Stimulated activated CD8-positive, alpha-beta memory T cell treated with anti-CD3 and anti-CD28 coated beads, Interleukin-15, amount 100 ng/mL, for 4 hours (primary cell): ENCODE results near the gene SLIT2.

Experiments
- DNase-seq, 2 donors: peaks; one replicate each; pipeline ENCODE4 v3.0.0-alpha.2; 2020; ENCODE audit warnings: low read depth in 2 of 2

Gene SLIT2

GRCh38 chr4:20266215-20267082, 14.7 kb downstream of the SLIT2 start:
- DNase-seq = no peak

- DNase-seq = no peak
Observed at GRCh38 chr4:20268028-20268427, 16.3 kb downstream of the SLIT2 start.

- no peak for DNase-seq
Observed at GRCh38 chr4:20269320-20269719, 17.6 kb downstream of the SLIT2 start.

- DNase-seq = no peak
Observed at GRCh38 chr4:20271950-20272349, 20.2 kb downstream of the SLIT2 start.

- no peak for DNase-seq
Observed at GRCh38 chr4:20272411-20272872, 20.7 kb downstream of the SLIT2 start.

GRCh38 chr4:20273793-20274192, 22.1 kb downstream of the SLIT2 start:
- DNase-seq = no peak

- DNase-seq = no peak
Observed at GRCh38 chr4:20276848-20277247, 25.1 kb downstream of the SLIT2 start.

GRCh38 chr4:20278195-20278594, 26.5 kb downstream of the SLIT2 start:
- no peak for DNase-seq

- DNase-seq = no peak
Observed at GRCh38 chr4:20279381-20279780, 27.7 kb downstream of the SLIT2 start.

GRCh38 chr4:20281453-20281852, 29.7 kb downstream of the SLIT2 start:
- no peak for DNase-seq

- DNase-seq = no peak
Observed at GRCh38 chr4:20283039-20283438, 31.3 kb downstream of the SLIT2 start.

- no peak for DNase-seq
Observed at GRCh38 chr4:20284990-20285389, 33.3 kb downstream of the SLIT2 start.

- DNase-seq = no peak
Observed at GRCh38 chr4:20287246-20287645, 35.5 kb downstream of the SLIT2 start.

- no peak for DNase-seq
Observed at GRCh38 chr4:20288047-20288650, 36.4 kb downstream of the SLIT2 start.

- DNase-seq = no peak
Observed at GRCh38 chr4:20288846-20289512, 37.3 kb downstream of the SLIT2 start.

GRCh38 chr4:20289782-20290181, 38.1 kb downstream of the SLIT2 start:
- no peak for DNase-seq

GRCh38 chr4:20292739-20293138, 41.0 kb downstream of the SLIT2 start:
- DNase-seq = no peak

- no peak for DNase-seq
Observed at GRCh38 chr4:20297261-20297660, 45.6 kb downstream of the SLIT2 start.

GRCh38 chr4:20297783-20298182, 46.1 kb downstream of the SLIT2 start:
- no peak for DNase-seq

GRCh38 chr4:20298455-20298854, 46.8 kb downstream of the SLIT2 start:
- DNase-seq = no peak

GRCh38 chr4:20298986-20299385, 47.3 kb downstream of the SLIT2 start:
- no peak for DNase-seq

- no peak for DNase-seq
Observed at GRCh38 chr4:20299515-20299914, 47.8 kb downstream of the SLIT2 start.

GRCh38 chr4:20301161-20301560, 49.5 kb downstream of the SLIT2 start:
- no peak for DNase-seq
